Peyer's patch (tissue), 4 donors: ENCODE data around the gene CCDC9B.

ENCODE experiments used
- POLR2A ChIP-seq, 2 donors: fragments of 450-650 bp; IDR thresholded peaks; one replicate each; pipeline ENCODE4 v1.5.1; 2017; ENCODE audit warnings: antibody characterized with exemption in 2 of 2, mild to moderate bottlenecking in 2 of 2, moderate library complexity in 2 of 2
- TF ChIP-seq, protein P1 (sequence below), 6 experiments: fragments of 450-650 bp in 4 of 6; fragments of 200-600 bp in 2 of 6; sonication (generic) in 1 of 6; IDR thresholded peaks; one replicate each; pipeline ENCODE4 v1.5.1; 2017 to 2019; ENCODE audit warnings: antibody characterized with exemption in 6 of 6, mild to moderate bottlenecking in 3 of 6, moderate library complexity in 1 of 6

DNA sequence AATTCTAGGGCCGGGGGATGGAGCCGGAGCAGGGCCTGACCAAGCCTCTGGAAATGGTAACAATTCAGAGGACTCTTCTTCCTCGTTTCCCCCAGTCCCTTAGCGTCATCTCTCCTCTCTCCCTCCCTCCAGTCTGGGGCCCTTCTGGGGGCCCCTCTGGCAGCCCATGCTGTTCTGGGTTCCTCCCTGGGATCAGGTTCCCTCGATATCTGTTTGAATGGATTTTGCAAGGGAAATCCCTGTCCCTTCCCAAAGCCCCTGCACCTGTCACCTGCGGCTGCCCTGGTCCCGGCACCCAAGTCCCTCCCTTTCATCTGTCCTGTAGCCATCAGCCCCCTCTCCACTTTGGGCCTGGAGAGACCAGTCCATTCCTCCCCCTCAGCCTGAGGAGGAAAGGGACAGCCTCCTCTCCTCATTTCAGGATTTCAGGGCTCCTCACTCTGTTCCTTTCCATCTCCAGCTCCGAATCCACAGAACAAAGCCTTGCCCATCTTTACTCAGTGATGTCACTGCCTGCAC, 31.3 kb downstream of the CCDC9B start:
- TF ChIP-seq, protein P1, sequence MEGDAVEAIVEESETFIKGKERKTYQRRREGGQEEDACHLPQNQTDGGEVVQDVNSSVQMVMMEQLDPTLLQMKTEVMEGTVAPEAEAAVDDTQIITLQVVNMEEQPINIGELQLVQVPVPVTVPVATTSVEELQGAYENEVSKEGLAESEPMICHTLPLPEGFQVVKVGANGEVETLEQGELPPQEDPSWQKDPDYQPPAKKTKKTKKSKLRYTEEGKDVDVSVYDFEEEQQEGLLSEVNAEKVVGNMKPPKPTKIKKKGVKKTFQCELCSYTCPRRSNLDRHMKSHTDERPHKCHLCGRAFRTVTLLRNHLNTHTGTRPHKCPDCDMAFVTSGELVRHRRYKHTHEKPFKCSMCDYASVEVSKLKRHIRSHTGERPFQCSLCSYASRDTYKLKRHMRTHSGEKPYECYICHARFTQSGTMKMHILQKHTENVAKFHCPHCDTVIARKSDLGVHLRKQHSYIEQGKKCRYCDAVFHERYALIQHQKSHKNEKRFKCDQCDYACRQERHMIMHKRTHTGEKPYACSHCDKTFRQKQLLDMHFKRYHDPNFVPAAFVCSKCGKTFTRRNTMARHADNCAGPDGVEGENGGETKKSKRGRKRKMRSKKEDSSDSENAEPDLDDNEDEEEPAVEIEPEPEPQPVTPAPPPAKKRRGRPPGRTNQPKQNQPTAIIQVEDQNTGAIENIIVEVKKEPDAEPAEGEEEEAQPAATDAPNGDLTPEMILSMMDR (IDR thresholded peaks at IDR 0.05): no peak
- no peak for TF ChIP-seq POLR2A (IDR thresholded peaks at IDR 0.05)
